OCI-LY7 (cell line): ENCODE results near the gene PLA2G4E. TPM values are rescaled to one million over a fixed set of nuclear protein-coding genes. Genes with fewer than 3 reads are reported as not detected.

Experiments used
- BruUV-seq: library from RNA; stranded (reverse); fragments of 400-500 nt; replicated peaks from 2 replicates; lab custom pipeline; 2021; lab: Mats Ljungman, UMichigan
- CTCF ChIA-PET: fragments of 300-600 bp; sonication (Branson Sonifier 250); formaldehyde crosslinking; loops from one replicate; lab custom pipeline; 2022; ENCODE audit warnings: antibody characterized with exemption; ENCODE audit not compliant: unreplicated experiment; lab: Charles Lee
- POLR2A ChIA-PET: fragments of 300-600 bp; sonication (Branson Sonifier 250); formaldehyde crosslinking; loops from one replicate; lab custom pipeline; 2022; ENCODE audit warnings: antibody characterized with exemption; lab: Charles Lee
- DNase-seq: peaks from one replicate; pipeline ENCODE4 v3.0.0-alpha.2; 2015; ENCODE audit warnings: low spot score
- H2AFZ ChIP-seq: fragments of 200-600 bp; sonication (generic), shearing (Covaris generic); 2 replicates; pipeline ENCODE4 v1.6.1; 2014; ENCODE audit warnings: mild to moderate bottlenecking, antibody characterized with exemption, low read length, moderate library complexity
- H3K27ac ChIP-seq: fragments of 200-600 bp; sonication (generic); 2 replicates; pipeline ENCODE4 v1.5.1; 2014; ENCODE audit warnings: mixed run types, low read depth, mild to moderate bottlenecking, moderate library complexity, low read length, inconsistent platforms; ENCODE audit not compliant: poor library complexity, severe bottlenecking
- H3K36me3 ChIP-seq: fragments of 200-600 bp; sonication (generic); 2 replicates; pipeline ENCODE4 v1.6.1; 2014; ENCODE audit warnings: mild to moderate bottlenecking, antibody characterized with exemption, low read length, moderate library complexity, mixed read lengths; ENCODE audit not compliant: insufficient read depth
- H3K4me1 ChIP-seq: fragments of 200-600 bp; sonication (generic); 2 replicates; pipeline ENCODE4 v1.5.1; 2014; ENCODE audit warnings: mild to moderate bottlenecking, low read length; ENCODE audit not compliant: insufficient read depth, poor library complexity, severe bottlenecking
- H3K4me2 ChIP-seq: fragments of 200-600 bp; sonication (generic); 2 replicates; pipeline ENCODE4 v1.6.1; 2014; ENCODE audit warnings: mild to moderate bottlenecking, low read length
- H3K4me3 ChIP-seq: fragments of 200-600 bp; sonication (generic); 2 replicates; pipeline ENCODE4 v1.5.1; 2014; ENCODE audit warnings: mild to moderate bottlenecking, low read depth, low read length; ENCODE audit not compliant: poor library complexity, severe bottlenecking
- H3K79me2 ChIP-seq: fragments of 200-600 bp; sonication (generic); 2 replicates; pipeline ENCODE4 v1.6.1; 2016; ENCODE audit warnings: low read depth, mild to moderate bottlenecking, low read length, moderate library complexity, mixed read lengths; ENCODE audit not compliant: insufficient read depth
- H3K9me2 ChIP-seq: fragments of 200-600 bp; sonication (generic); 2 replicates; pipeline ENCODE4 v1.6.1; 2016; ENCODE audit warnings: mild to moderate bottlenecking, low read length, mixed read lengths; ENCODE audit not compliant: insufficient read depth
- H3K9me3 ChIP-seq: fragments of 200-600 bp; sonication (generic); 2 replicates; pipeline ENCODE4 v1.6.1; 2014; ENCODE audit warnings: mild to moderate bottlenecking, mixed run types, low read length, mixed read lengths
- H4K20me1 ChIP-seq: fragments of 200-600 bp; sonication (generic); 2 replicates; pipeline ENCODE4 v1.6.1; 2014; ENCODE audit warnings: mild to moderate bottlenecking, antibody characterized with exemption, low read length, moderate library complexity, mixed read lengths; ENCODE audit not compliant: insufficient read depth
- EZH2phosphoT487 ChIP-seq: fragments of 200-600 bp; sonication (generic); IDR thresholded peaks from 2 replicates; pipeline ENCODE4 v1.6.1; 2018; ENCODE audit warnings: low read depth, borderline replicate concordance, mild to moderate bottlenecking, mixed run types, antibody characterized with exemption, low read length, moderate library complexity, mixed read lengths
- intact Hi-C: fragments of 100-400 bp; cut with micrococcal nuclease; formaldehyde crosslinking; loops from one replicate; pipeline ENCODE4 v1.10.0; 2022; ENCODE audit not compliant: unreplicated experiment
- total RNA-seq, 2 experiments: library from RNA; depleted of rRNA in 1 of 2; stranded (reverse); fragments of >200 nt in 1 of 2; shearing (Covaris generic) in 1 of 2; gene quantifications; 2 replicates each; pipeline ENCODE4 v1.2.3, GENCODE V29; 2014 to 2022
- TF ChIP-seq, protein P1 (sequence below): fragments of 200-600 bp; sonication (generic); conservative IDR thresholded peaks from 2 replicates; pipeline ENCODE4 v1.5.1; 2014; ENCODE audit warnings: mild to moderate bottlenecking, antibody characterized with exemption, low read length, moderate library complexity, mixed read lengths

PLA2G4E gene
- total RNA-seq, 2 experiments from 2014 or later: not detected

DNA sequence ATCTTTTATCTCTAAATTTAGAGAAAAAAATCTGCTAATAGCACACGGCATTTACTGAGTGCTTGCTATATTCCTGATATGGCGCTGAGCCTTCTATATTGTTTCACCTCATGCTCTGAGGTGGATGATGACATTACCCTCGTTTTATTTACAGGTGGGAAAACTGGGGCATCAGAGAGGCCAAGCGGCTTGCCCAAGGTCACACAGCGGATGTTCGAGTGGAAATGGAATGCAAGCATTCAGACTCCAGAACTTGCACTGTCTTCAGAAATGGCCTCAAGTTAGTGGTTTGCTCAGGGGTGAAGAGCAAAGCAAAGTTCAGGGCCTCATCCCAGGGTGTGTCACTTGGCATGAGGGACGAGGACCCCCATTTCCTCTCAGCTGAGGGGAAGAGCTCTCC, 65.7 kb downstream of the PLA2G4E start:
- no peak for DNase-seq
- POLR2A ChIA-PET: interaction anchor here (1.1 kb wide), 1 partner anchor 17 kb away, joined by 3 read pairs; the partner anchor contains the start of gene EHD4
- H3K4me1 ChIP-seq: peaks cover 12% of the 10 kb centered on the region
- H3K4me2 ChIP-seq: no peak overlapping the region
- no peak overlapping the region for H3K27ac ChIP-seq
- H2AFZ ChIP-seq: no peak overlapping the region
- no peaks in the 10 kb centered on the region for H4K20me1 ChIP-seq
- peaks cover 20% of the 10 kb centered on the region for H3K36me3 ChIP-seq
- no peaks in the 10 kb centered on the region for H3K9me2 ChIP-seq
- H3K79me2 ChIP-seq: no peaks in the 10 kb centered on the region
- intact Hi-C loops: no loop called here
- TF ChIP-seq, protein P1, sequence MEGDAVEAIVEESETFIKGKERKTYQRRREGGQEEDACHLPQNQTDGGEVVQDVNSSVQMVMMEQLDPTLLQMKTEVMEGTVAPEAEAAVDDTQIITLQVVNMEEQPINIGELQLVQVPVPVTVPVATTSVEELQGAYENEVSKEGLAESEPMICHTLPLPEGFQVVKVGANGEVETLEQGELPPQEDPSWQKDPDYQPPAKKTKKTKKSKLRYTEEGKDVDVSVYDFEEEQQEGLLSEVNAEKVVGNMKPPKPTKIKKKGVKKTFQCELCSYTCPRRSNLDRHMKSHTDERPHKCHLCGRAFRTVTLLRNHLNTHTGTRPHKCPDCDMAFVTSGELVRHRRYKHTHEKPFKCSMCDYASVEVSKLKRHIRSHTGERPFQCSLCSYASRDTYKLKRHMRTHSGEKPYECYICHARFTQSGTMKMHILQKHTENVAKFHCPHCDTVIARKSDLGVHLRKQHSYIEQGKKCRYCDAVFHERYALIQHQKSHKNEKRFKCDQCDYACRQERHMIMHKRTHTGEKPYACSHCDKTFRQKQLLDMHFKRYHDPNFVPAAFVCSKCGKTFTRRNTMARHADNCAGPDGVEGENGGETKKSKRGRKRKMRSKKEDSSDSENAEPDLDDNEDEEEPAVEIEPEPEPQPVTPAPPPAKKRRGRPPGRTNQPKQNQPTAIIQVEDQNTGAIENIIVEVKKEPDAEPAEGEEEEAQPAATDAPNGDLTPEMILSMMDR: no peak
- TF ChIP-seq EZH2phosphoT487: no peak
- H3K4me3 ChIP-seq: no peak overlapping the region
- no TSS peak for BruUV-seq
- CTCF ChIA-PET: no interaction called here
- H3K9me3 ChIP-seq: no peaks in the 10 kb centered on the region

DNA sequence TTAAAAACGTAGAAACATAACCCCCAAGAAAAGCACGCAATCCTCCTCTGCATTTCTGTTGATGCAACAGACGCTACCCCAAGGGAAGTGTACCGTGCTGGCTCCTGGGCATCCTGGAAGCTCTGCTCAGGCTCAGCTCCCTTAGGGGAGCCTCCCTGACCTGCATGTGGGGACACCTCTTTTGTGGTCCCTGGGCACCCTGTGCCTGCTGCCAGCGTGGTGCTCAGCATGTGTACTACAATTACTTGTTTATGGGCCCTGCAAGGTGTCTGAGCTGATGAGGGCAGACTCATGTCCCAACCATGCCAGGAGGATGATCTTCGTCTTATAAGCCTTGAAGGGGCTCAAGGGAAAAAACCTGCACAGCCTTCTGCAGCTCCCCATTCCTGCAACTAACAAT, 66.8 kb downstream of the PLA2G4E start:
- Histone ChIP-seq H2AFZ (no peak overlapping the region), H3K79me2 (no peaks in the 10 kb centered on the region), H4K20me1 (no peaks in the 10 kb centered on the region), H3K36me3 (peaks cover 20% of the 10 kb centered on the region), H3K27ac (no peak overlapping the region), H3K9me3 (no peaks in the 10 kb centered on the region), H3K4me2 (no peak overlapping the region), H3K9me2 (no peaks in the 10 kb centered on the region), H3K4me3 (no peak overlapping the region), H3K4me1 (peaks cover 12% of the 10 kb centered on the region)
- no peak for DNase-seq
- POLR2A ChIA-PET: interaction anchor here (0.7 kb wide), 2 partner anchors 140 to 1435 kb away, joined by 4 read pairs; partner anchors contain the start of gene PLA2G4D
- intact Hi-C loops: no loop called here
- no TSS peak for BruUV-seq
- CTCF ChIA-PET: no interaction called here
- TF ChIP-seq, protein P1: no peak

DNA sequence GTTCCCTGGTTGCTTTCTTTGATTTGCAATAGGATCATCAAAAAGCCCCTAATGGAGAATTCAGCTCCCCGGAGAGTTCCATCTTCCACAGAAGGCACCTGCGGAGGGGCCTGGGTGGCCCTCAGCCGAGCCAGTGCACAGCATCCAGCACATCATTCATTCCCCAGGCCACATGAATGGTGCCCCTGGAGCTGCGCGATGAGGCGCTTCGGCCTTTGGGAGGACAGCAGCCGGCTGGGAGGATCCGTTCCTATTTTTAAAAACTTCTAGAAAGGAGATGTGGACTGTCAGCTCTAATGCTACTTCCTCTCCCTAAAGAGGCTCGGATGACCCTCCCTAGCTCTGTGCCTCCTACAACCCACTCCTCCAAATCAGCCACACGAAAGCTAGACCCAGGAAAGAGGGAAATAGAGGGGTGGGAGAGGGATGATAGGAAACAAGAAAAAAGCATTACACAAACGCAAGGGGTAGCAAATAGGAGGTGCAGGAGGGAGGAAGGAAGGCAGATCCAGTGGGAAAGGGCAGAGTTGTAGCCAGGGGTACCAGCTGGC, 68.8 kb downstream of the PLA2G4E start:
- Histone ChIP-seq H3K9me2 (no peaks in the 10 kb centered on the region), H3K4me1 (peaks cover 4% of the 10 kb centered on the region), H2AFZ (no peak overlapping the region), H3K4me2 (no peak overlapping the region), H3K9me3 (no peaks in the 10 kb centered on the region), H3K36me3 (peaks cover 20% of the 10 kb centered on the region), H3K79me2 (no peaks in the 10 kb centered on the region), H4K20me1 (no peaks in the 10 kb centered on the region), H3K27ac (no peak overlapping the region), H3K4me3 (no peak overlapping the region)
- intact Hi-C loops: no loop called here
- POLR2A ChIA-PET: no interaction called here
- CTCF ChIA-PET: no interaction called here
- no TSS peak for BruUV-seq
- TF ChIP-seq, protein P1: no peak
- no peak for TF ChIP-seq EZH2phosphoT487
- no peak for DNase-seq
